Caco-2 (cell line): ENCODE data around the gene ARHGAP29. TPM values are rescaled to one million over a fixed set of nuclear protein-coding genes. Genes with fewer than 3 reads are reported as not detected.

Experiments
- BruUV-seq: library from RNA; stranded (reverse); fragments of 400-500 nt; replicated peaks from 2 replicates; lab custom pipeline; 2021; lab: Mats Ljungman, UMichigan
- CTCF ChIA-PET: fragments of 300-600 bp; sonication (Branson Sonifier 250); formaldehyde crosslinking; loops from one replicate; lab custom pipeline; 2022; ENCODE audit warnings: antibody characterized with exemption; lab: Charles Lee
- POLR2A ChIA-PET: fragments of 300-600 bp; sonication (Branson Sonifier 250); formaldehyde crosslinking; loops from one replicate; lab custom pipeline; 2022; ENCODE audit warnings: antibody characterized with exemption; lab: Charles Lee
- DNase-seq, 2 experiments: peaks; one replicate each; pipeline versions ENCODE4 v3.0.0 to v3.0.0-alpha.2; 2020 to 2022
- H3K27me3 ChIP-seq: replicated peaks from 2 replicates; pipeline ENCODE4 v1.6.0; 2011; ENCODE audit warnings: low read length; ENCODE audit not compliant: control insufficient read depth, insufficient read depth
- H3K36me3 ChIP-seq: 2 replicates; pipeline ENCODE4 v1.5.1; 2011; ENCODE audit warnings: low read length; ENCODE audit not compliant: control insufficient read depth, insufficient read depth
- H3K4me1 ChIP-seq: fragments of 250-450 bp; sonication (Bioruptor Pico); 2 replicates; pipeline ENCODE4 v1.5.1; 2020; ENCODE audit warnings: mild to moderate bottlenecking
- H3K4me3 ChIP-seq: 2 replicates; pipeline ENCODE4 v1.5.1; 2011; ENCODE audit warnings: low read depth, mild to moderate bottlenecking, control low read depth, low read length
- H3K9me3 ChIP-seq: fragments of 250-450 bp; sonication (Bioruptor Pico); 2 replicates; pipeline ENCODE4 v1.5.1; 2020; ENCODE audit warnings: mild to moderate bottlenecking, moderate library complexity
- H3K27ac Mint-ChIP-seq: one replicate; pipeline ENCODE4 v1.8.0; 2022; ENCODE audit warnings: mixed read lengths; ENCODE audit not compliant: unreplicated experiment
- H3K27me3 Mint-ChIP-seq: one replicate; pipeline ENCODE4 v1.8.0; 2022; ENCODE audit warnings: mixed read lengths; ENCODE audit not compliant: insufficient read depth, unreplicated experiment
- H3K36me3 Mint-ChIP-seq: one replicate; pipeline ENCODE4 v1.8.0; 2022; ENCODE audit warnings: mild to moderate bottlenecking, mixed read lengths; ENCODE audit not compliant: insufficient read depth, unreplicated experiment
- H3K4me1 Mint-ChIP-seq: one replicate; pipeline ENCODE4 v1.8.0; 2022; ENCODE audit warnings: low read depth, mixed read lengths; ENCODE audit not compliant: unreplicated experiment
- H3K4me3 Mint-ChIP-seq: one replicate; pipeline ENCODE4 v1.8.0; 2022; ENCODE audit warnings: mild to moderate bottlenecking, moderate library complexity, mixed read lengths; ENCODE audit not compliant: unreplicated experiment
- H3K9me3 Mint-ChIP-seq: one replicate; pipeline ENCODE4 v1.8.0; 2022; ENCODE audit warnings: mixed read lengths; ENCODE audit not compliant: unreplicated experiment
- CTCF ChIP-seq, 2 experiments: fragments of 200-600 bp in 1 of 2; IDR thresholded peaks; 1 replicate in 1 of 2; 2 replicates in 1 of 2; pipeline versions ENCODE4 v1.5.1 to v1.8.0; 2011 to 2022; ENCODE audit warnings: antibody characterized with exemption in 1 of 2, control low read depth in 1 of 2, inconsistent platforms in 1 of 2, low read depth in 1 of 2, low read length in 1 of 2, mild to moderate bottlenecking in 1 of 2, moderate library complexity in 1 of 2; ENCODE audit not compliant: insufficient read depth in 1 of 2, severe bottlenecking in 1 of 2, unreplicated experiment in 1 of 2
- intact Hi-C: fragments of 100-400 bp; cut with micrococcal nuclease; formaldehyde crosslinking; loops from one replicate; pipeline ENCODE4 v1.10.0; 2022; ENCODE audit not compliant: unreplicated experiment
- total RNA-seq: library from RNA; stranded (reverse); gene quantifications from 2 replicates; pipeline ENCODE4 v1.2.3, GENCODE V29; 2022

The ARHGAP29 gene
- total RNA-seq, 1 experiment from 2014 or later = 30.3 TPM

GRCh38 chr1:94218332-94218731 is 19.1 kb downstream of the ARHGAP29 start:
- no peaks in the 10 kb centered on the region for H3K9me3 ChIP-seq
- Mint-ChIP-seq H3K27me3 (no peaks in the 10 kb centered on the region), H3K4me1 (peaks cover 20% of the 10 kb centered on the region), H3K4me3 (no peak overlapping the region), H3K36me3 (peaks cover 21% of the 10 kb centered on the region), H3K27ac (no peak overlapping the region), H3K9me3 (no peaks in the 10 kb centered on the region)
- H3K27me3 ChIP-seq = no peaks in the 10 kb centered on the region
- ChIA-PET POLR2A (no interaction called here), CTCF (no interaction called here)
- BruUV-seq = no TSS peak
- H3K4me3 ChIP-seq = no peak overlapping the region
- DNase-seq = no peak
- TF ChIP-seq CTCF (IDR thresholded peaks at IDR 0.05; ENCODE audit: insufficient read depth in 1 of 2, low read depth in 1 of 2, low read length in 1 of 2, severe bottlenecking in 1 of 2, unreplicated experiment in 1 of 2) = no peak
- no peaks in the 10 kb centered on the region for H3K4me1 ChIP-seq
- H3K36me3 ChIP-seq = no peaks in the 10 kb centered on the region
- intact Hi-C loops = no loop called here

- no peaks in the 10 kb centered on the region for H3K4me1 ChIP-seq
Measured at GRCh38 chr1:94215955-94216354, 21.4 kb downstream of the ARHGAP29 start.

GRCh38 chr1:94209982-94210381 is 27.4 kb downstream of the ARHGAP29 start:
- BruUV-seq = no TSS peak
- Histone ChIP-seq H3K9me3 (no peaks in the 10 kb centered on the region), H3K4me3 (no peak overlapping the region), H3K36me3 (no peaks in the 10 kb centered on the region), H3K4me1 (no peaks in the 10 kb centered on the region), H3K27me3 (no peaks in the 10 kb centered on the region)
- Mint-ChIP-seq H3K4me3 (no peak overlapping the region), H3K27me3 (no peaks in the 10 kb centered on the region), H3K4me1 (peaks cover 7% of the 10 kb centered on the region), H3K27ac (no peak overlapping the region), H3K36me3 (peaks cover 41% of the 10 kb centered on the region), H3K9me3 (no peaks in the 10 kb centered on the region)
- POLR2A ChIA-PET = interaction anchor here (0.6 kb wide), 1 partner anchor 28 kb away, joined by 6 read pairs; no protein-coding TSS in a partner anchor
- DNase-seq = no peak
- no peak for TF ChIP-seq CTCF (IDR thresholded peaks at IDR 0.05; ENCODE audit: insufficient read depth in 1 of 2, low read depth in 1 of 2, low read length in 1 of 2, severe bottlenecking in 1 of 2, unreplicated experiment in 1 of 2)
- CTCF ChIA-PET = no interaction called here
- intact Hi-C loops = no loop called here

More at GRCh38 chr1:94215955-94216354, 21.4 kb downstream of the ARHGAP29 start:
- Mint-ChIP-seq H3K4me1 (peaks cover 20% of the 10 kb centered on the region), H3K27ac (no peak overlapping the region), H3K27me3 (no peaks in the 10 kb centered on the region), H3K4me3 (no peak overlapping the region), H3K9me3 (no peaks in the 10 kb centered on the region), H3K36me3 (peaks cover 27% of the 10 kb centered on the region)
- no peaks in the 10 kb centered on the region for H3K36me3 ChIP-seq
- ChIA-PET POLR2A (no interaction called here), CTCF (no interaction called here)
- no peaks in the 10 kb centered on the region for H3K27me3 ChIP-seq
- TF ChIP-seq CTCF (IDR thresholded peaks at IDR 0.05; ENCODE audit: insufficient read depth in 1 of 2, low read depth in 1 of 2, low read length in 1 of 2, severe bottlenecking in 1 of 2, unreplicated experiment in 1 of 2) = no peak
- BruUV-seq = no TSS peak
- intact Hi-C loops = no loop called here
- H3K4me3 ChIP-seq = no peak overlapping the region
- no peak for DNase-seq
- H3K9me3 ChIP-seq = no peaks in the 10 kb centered on the region
